Lower leg skin (tissue), 4 donors: Measurements from ENCODE around the gene TTC34. TPM values are rescaled to one million over a fixed set of nuclear protein-coding genes. Genes with fewer than 3 reads are reported as not detected.

Source experiments
- DNase-seq, 2 donors: peaks; one replicate each; pipeline ENCODE4 v3.0.0-alpha.2; 2019; ENCODE audit warnings: low spot score in 2 of 2
- H3K4me3 ChIP-seq: fragments of 200-600 bp; sonication (generic); 2 replicates; pipeline ENCODE4 v1.5.1; 2017; ENCODE audit warnings: mild to moderate bottlenecking, low read depth; ENCODE audit not compliant: poor library complexity, severe bottlenecking
- CTCF ChIP-seq, 3 donors: fragments of 450-650 bp; IDR thresholded peaks; one replicate each; pipeline ENCODE4 v1.5.1; 2016; ENCODE audit warnings: antibody characterized with exemption in 3 of 3, mild to moderate bottlenecking in 3 of 3, moderate library complexity in 2 of 3
- POLR2A ChIP-seq, 2 donors: fragments of 450-650 bp; IDR thresholded peaks; one replicate each; pipeline ENCODE4 v1.6.1; 2016 to 2017; ENCODE audit warnings: antibody characterized with exemption in 2 of 2, mild to moderate bottlenecking in 1 of 2, moderate library complexity in 1 of 2
- WGBS, 2 donors: methylation state at CpG; one replicate each; pipeline ENCODE4 v1.1.5; 2018; 5-methylcytosine and 5-hydroxymethylcytosine counted together
- intact Hi-C: fragments of 100-400 bp; cut with DNase I; formaldehyde crosslinking; loops from one replicate; pipeline ENCODE4 v1.15.0; 2023; ENCODE audit warnings: low total_unique reads
- total RNA-seq, 4 donors: library from RNA; depleted of rRNA; stranded (reverse); fragments of >200 nt; gene quantifications; one replicate each; pipeline ENCODE4 v1.1.0, GENCODE V29; 2016

TTC34 gene
- total RNA-seq, 4 donors from 2014 or later = 0.07 to 0.23 (median 0.17) TPM

GRCh38 chr1:2805801-2806430, 4.4 kb upstream of the TTC34 start:
- 59 to 71% methylated on average over 25 of the region's 25 CpGs for WGBS, 2 donors
- intact Hi-C loops = no loop called here
- no peak for DNase-seq
- no peak overlapping the region for H3K4me3 ChIP-seq
- TF ChIP-seq POLR2A (IDR thresholded peaks at IDR 0.05) (no peak), CTCF (IDR thresholded peaks at IDR 0.05) (no peak)

GRCh38 chr1:2804628-2805351, 3.3 kb upstream of the TTC34 start:
- intact Hi-C loops = no loop called here
- 52 to 65% methylated on average over 10 to 14 of the region's 19 CpGs for WGBS, 2 donors
- TF ChIP-seq CTCF (IDR thresholded peaks at IDR 0.05) = no peak
- no peak for TF ChIP-seq POLR2A (IDR thresholded peaks at IDR 0.05)
- H3K4me3 ChIP-seq = no peak overlapping the region
- no peak for DNase-seq

GRCh38 chr1:2803931-2804627, 2.6 kb upstream of the TTC34 start:
- intact Hi-C loops = no loop called here

GRCh38 chr1:2803086-2803930, 1.8 kb upstream of the TTC34 start:
- intact Hi-C loops = no loop called here
- no peak overlapping the region for H3K4me3 ChIP-seq
- WGBS, 2 donors = 78 to 82% methylated on average over 34 to 37 of the region's 37 CpGs
- DNase-seq = no peak
- TF ChIP-seq POLR2A (IDR thresholded peaks at IDR 0.05) = no peak
- no peak for TF ChIP-seq CTCF (IDR thresholded peaks at IDR 0.05)

More at GRCh38 chr1:2803931-2804627, 2.6 kb upstream of the TTC34 start:
- no peak for DNase-seq
- TF ChIP-seq POLR2A (IDR thresholded peaks at IDR 0.05) (no peak), CTCF (IDR thresholded peaks at IDR 0.05) (no peak)
- H3K4me3 ChIP-seq = no peak overlapping the region
- 45 to 70% methylated on average over 5 to 17 of the region's 19 CpGs for WGBS, 2 donors

GRCh38 chr1:2802421-2802961, 998 bp upstream of the TTC34 start:
- TF ChIP-seq CTCF (IDR thresholded peaks at IDR 0.05) (no peak), POLR2A (IDR thresholded peaks at IDR 0.05) (no peak)
- H3K4me3 ChIP-seq = no peak overlapping the region
- intact Hi-C loops = no loop called here
- no peak for DNase-seq
- WGBS, 2 donors = 74 to 75% methylated on average over 8 to 10 of the region's 10 CpGs
